GM18909 (cell line): ENCODE measurements around the gene HOXB3.
"Not testable (repeated sequence)": the region's sequence is repeated elsewhere in the genome, so short reads cannot be mapped to it uniquely, and the experiment has no call there.

ENCODE experiments used
- ATAC-seq: cut with Tn5 transposase; IDR thresholded peaks from one replicate; pipeline ENCODE4 v1.9.1; 2021; ENCODE audit warnings: mild to moderate bottlenecking; ENCODE audit not compliant: unreplicated experiment, poor library complexity

Gene HOXB3

GRCh38 chr17:48548523-48549280 lies 41.3 kb downstream of the HOXB3 start:
- no peak for ATAC-seq

GRCh38 chr17:48547808-48548522 lies 42.1 kb downstream of the HOXB3 start:
- no peak for ATAC-seq

DNA sequence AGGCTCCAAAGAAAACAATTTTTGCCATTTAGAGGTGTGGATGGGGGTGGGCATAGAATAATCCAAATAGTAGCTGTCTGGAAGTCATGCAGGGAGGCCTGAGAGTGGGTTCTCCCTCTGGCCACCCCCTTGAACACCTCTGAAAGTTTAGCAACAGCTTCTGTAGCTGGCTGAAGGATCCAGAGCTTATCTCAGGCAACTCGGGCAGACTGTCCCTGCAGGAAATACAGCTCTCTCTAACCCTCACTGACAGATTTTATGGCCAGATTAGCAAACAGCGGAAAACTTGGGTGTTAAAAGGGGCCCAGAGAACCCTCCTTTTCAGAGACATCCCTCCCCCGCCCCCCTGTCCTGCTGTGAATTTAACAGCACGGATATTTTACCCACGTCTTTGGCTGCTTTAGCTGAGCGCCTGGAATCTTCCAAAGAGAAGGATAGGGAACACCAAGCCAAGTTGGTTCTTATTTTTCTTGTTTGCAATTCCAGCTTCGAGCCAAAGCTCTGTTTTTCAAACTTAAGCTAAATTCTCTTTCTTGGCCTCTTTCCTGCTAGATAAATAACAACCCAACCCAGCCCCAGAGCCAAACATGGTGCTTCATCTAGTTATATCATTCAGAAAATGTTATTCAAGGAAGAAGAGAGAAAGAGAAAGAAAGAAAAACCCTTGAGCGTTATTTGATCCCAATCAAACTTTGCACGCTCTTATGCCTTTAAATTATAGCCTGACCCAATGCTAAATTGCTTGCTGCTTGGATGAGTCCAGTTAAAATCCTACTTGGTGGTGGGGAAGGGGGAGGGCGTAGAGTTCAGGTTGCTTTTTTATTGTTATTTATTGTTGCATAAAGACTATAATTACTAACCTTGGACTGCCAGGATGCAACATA lies 42.9 kb downstream of the HOXB3 start:
- no peak for ATAC-seq

- ATAC-seq: no peak
These were observed 43.7 kb downstream of the HOXB3 start for GRCh38 chr17:48546137-48546923.

- ATAC-seq: no peak
These were observed 44.5 kb downstream of the HOXB3 start for GRCh38 chr17:48545539-48545938.

GRCh38 chr17:48545022-48545375 lies 45.0 kb downstream of the HOXB3 start, which contains the start of gene HOXB2:
Gene HOXB2 (minus strand): TSS chr17:48545109. CDS start chr17:48544911, 198 bp downstream.
- no peak for ATAC-seq

DNA sequence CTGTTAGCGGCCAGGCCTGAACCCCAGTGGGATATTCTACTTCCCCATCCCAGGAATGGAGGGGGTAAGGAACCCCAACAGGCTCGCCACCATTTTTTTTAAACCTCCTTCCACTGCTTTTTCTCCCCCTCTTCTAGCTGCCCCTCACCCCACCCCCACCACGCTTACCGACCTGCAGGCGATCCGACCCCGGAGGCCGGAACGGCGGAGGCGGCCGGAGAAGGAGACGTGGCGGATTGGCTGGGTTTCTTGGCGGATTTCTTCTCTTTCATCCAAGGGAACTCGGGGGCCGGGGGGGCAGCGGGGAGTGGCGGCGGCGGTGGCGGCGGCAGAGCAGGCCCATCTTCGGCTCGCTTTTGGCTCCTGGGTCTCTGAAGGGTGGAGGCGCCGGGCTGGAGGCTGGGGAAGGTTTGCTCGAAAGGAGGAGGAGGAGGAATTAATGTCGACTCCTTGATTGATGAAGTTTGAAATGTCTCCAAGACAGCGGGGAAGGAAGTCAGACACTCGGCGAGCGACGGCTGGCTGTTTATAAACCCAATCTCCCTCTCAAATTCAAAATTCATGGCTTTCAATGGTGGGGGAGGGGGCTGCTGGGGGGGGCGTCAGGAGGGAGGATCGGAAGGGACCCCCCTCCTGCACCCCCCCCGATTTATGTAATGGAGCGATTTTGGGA lies 45.6 kb downstream of the HOXB3 start:
- ATAC-seq: no peak

DNA sequence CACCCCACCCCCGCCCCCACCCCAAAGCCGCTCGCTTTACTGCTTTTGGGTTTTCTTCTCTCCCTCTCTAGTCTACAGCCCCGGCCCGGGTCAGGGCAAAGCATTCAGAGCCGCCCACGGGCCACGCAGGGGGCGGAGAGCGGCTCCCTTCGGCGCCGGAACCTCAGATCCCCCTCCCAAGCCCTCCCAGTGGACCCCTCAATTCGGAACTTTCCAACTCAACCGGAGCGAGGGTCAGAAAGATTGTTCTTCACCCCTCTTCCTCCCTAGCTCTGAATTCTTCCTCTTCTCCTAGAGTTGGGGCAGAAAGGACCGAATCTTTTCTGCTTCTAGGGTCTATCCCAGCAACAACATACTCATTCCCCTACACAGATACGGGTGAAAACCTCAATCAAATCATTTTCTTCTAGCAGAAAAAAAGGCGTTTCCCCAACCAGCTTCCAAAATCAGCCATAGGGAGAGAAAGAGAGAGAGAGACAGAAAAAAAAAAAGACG lies 46.1 kb downstream of the HOXB3 start:
- ATAC-seq: no peak

GRCh38 chr17:48543107-48543853 lies 46.8 kb downstream of the HOXB3 start:
- peak; percentile 57 for ATAC-seq

DNA sequence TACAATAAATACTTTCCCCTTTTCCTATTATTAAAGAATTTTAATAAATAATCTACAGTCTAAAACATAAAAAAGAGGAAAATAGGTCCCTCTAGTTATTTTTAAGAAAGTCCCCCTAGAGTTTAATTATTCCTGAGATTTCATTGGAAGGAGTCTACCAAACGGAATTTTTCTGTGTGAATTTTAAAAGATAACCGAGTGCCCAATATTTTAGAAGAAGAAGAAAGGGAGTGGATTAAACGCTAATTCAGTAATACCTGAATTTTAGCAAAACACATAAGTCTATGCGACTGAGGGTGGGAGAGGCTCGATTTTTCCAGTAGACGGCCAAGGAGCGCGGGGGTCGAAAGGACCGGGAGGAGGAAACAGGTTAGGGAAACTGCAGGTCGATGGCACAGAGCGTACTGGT lies 47.3 kb downstream of the HOXB3 start:
- no peak for ATAC-seq

GRCh38 chr17:48542114-48542656 lies 47.9 kb downstream of the HOXB3 start:
- ATAC-seq: no peak

- ATAC-seq: no peak
These were observed 48.4 kb downstream of the HOXB3 start for GRCh38 chr17:48541577-48542113.

DNA sequence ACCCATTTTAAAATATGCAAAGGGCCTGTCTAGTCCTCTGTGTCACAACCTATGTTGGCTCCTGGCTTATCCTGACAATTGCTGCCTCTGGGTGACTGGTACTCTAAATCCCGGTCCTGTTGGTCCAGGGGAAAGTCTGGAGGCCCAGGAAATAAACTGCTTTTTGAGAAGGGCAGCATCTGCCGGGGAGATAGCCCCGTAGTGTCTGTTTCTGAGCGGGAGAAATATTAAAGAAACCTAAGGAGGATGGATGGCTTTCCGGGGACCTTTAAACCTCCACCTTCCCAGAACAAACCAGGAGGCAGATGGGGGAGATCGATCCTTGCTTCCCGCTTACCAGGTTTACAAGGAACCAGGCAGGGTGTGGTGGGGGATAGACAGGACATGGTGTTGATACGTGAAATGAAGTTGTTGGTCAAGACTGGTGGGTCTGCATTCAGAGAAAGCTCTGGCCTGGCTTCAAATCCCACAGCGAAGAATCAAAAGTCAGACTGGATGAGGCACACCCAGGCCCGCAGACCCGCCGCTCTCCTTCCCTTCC lies 48.9 kb downstream of the HOXB3 start:
- ATAC-seq: no peak

- no peak for ATAC-seq
These were observed 49.8 kb downstream of the HOXB3 start for GRCh38 chr17:48540213-48540612.

GRCh38 chr17:48539177-48539576 lies 50.9 kb downstream of the HOXB3 start:
- no peak for ATAC-seq

- ATAC-seq: no peak
These were observed 52.7 kb downstream of the HOXB3 start for GRCh38 chr17:48537316-48537715.

DNA sequence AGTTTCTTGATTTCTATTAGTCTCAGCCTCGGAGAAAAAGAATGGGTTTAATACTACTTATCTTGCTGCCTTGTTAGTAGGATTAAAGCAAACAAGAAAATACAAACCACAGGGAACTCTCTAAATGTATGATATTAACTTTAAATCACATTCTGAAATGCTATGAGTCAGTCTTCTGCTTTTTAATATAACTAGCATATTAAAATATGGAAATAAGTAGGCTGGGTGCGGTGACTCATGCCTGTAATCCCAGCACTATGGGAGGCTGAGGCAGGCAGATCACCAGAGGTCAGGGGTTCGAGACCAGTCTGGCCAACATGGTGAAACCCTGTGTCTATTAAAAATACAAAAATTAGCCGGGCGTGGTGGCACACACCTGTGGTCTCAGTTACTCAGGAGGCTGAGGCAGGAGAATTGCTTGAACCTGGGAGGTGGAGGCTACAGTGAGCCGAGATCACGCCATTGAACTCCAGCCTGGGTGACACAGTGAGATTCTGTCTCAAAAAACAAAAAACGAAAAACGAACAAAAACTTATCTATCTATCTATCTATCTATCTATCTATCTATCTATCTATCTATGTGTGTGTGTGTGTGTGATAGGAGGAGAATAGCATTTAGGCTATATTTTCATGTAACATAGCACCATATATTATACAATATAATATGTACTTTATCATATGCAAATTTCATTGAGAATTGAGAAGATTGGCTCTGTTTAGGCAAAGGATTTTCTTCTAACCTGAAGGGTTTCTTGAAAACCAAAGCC lies 54.1 kb downstream of the HOXB3 start:
- not testable (repeated sequence) for ATAC-seq
